Activated CD4-positive, alpha-beta T cell treated with anti-CD3 and anti-CD28 coated beads, Interleukin-2, amount 50 U/mL, for 24 hours (primary cell): ENCODE results near the gene CD55.
A peak's percentile ranks its signal among the peaks of the same experiment; 100 is the strongest.

Source experiments
- DNase-seq, 2 donors: peaks; one replicate each; pipeline ENCODE4 v3.0.0-alpha.2; 2020; ENCODE audit warnings: low read depth in 1 of 2, low spot score in 1 of 2

The CD55 gene

GRCh38 chr1:207328004-207328403 is 6.5 kb downstream of the CD55 start:
- DNase-seq = no peak

GRCh38 chr1:207328908-207329440 is 7.5 kb downstream of the CD55 start:
- DNase-seq = no peak

GRCh38 chr1:207329469-207329868 is 8.0 kb downstream of the CD55 start:
- DNase-seq = no peak

GRCh38 chr1:207330011-207330710 is 8.7 kb downstream of the CD55 start:
- DNase-seq = no peak

- DNase-seq = no peak
Measured at GRCh38 chr1:207331354-207332313, 10.2 kb downstream of the CD55 start.

- DNase-seq = no peak
Measured at GRCh38 chr1:207333009-207333600, 11.6 kb downstream of the CD55 start.

- DNase-seq = no peak
Measured at GRCh38 chr1:207333620-207334019, 12.1 kb downstream of the CD55 start.

- no peak for DNase-seq
Measured at GRCh38 chr1:207334337-207334736, 12.9 kb downstream of the CD55 start.

- no peak for DNase-seq
Measured at GRCh38 chr1:207335138-207335537, 13.7 kb downstream of the CD55 start.

- DNase-seq = no peak
Measured at GRCh38 chr1:207335695-207336363, 14.4 kb downstream of the CD55 start.

- peak in 1 of 2 donors; percentile 53 for DNase-seq
Measured at GRCh38 chr1:207336559-207337467, 15.3 kb downstream of the CD55 start.

- no peak for DNase-seq
Measured at GRCh38 chr1:207342332-207342731, 20.9 kb downstream of the CD55 start.

GRCh38 chr1:207343675-207344074 is 22.2 kb downstream of the CD55 start:
- DNase-seq = no peak

GRCh38 chr1:207344221-207344620 is 22.7 kb downstream of the CD55 start:
- no peak for DNase-seq

GRCh38 chr1:207345644-207346477 is 24.4 kb downstream of the CD55 start:
- no peak for DNase-seq

- no peak for DNase-seq
Measured at GRCh38 chr1:207346513-207346912, 25.0 kb downstream of the CD55 start.

- DNase-seq = no peak
Measured at GRCh38 chr1:207349979-207350378, 28.5 kb downstream of the CD55 start.

GRCh38 chr1:207352554-207352953 is 31.1 kb downstream of the CD55 start:
- DNase-seq = no peak

GRCh38 chr1:207355060-207355459 is 33.6 kb downstream of the CD55 start:
- DNase-seq = no peak
